Measurements from ENCODE around the gene SEPTIN12. TPM values are rescaled to one million over a fixed set of nuclear protein-coding genes. Genes with fewer than 3 reads are reported as not detected.
A peak's percentile ranks its signal among the peaks of the same experiment; 100 is the strongest.

The SEPTIN12 gene
- total RNA-seq, 6 experiments from 2014 or later = not detected

DNA sequence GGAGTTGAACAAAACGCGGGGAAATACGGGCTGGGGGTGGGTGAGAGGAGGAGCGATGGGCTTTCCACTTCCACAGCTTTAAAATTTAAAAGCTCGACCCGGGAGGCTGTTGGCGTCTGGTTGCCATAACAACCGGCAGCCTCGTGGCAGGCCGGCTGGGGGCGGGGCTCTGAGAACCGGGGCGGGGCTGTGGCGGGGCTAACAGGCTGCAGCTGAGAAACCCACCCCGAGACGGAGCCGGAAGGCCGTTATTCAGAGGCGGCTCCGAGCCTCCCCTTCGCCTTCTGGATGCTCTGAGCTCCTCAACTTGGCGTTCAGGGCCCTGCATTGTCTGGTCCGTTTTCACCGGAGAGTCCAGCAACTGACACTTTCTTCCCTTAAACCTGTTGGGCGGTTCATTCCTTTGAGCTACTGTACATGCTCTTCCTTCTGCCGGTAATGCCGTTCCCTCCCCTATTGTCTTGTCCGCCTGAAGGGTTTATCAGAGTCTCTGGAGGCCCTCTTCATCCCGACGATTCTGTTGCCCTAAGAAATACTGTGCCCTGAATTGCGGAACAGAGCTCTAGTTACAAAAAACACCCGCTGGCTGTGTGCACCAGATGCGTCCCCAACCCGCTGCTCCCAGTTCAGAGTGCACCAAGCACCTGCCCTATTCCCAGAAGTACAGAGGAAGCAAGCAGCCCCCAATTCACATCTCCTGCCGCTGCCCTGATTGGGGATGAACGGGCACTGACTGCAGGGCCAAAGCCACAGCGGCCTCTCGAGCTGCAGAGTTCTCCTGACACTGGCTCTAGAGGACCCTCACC, 53.2 kb downstream of the SEPTIN12 start:
- Mint-ChIP-seq H3K36me3 (ENCODE audit: low read depth) (peaks cover 9% of the 10 kb centered on the region), H3K4me1 (ENCODE audit: low read depth) (peaks cover 14% of the 10 kb centered on the region), H3K27ac (peak overlapping the region; percentile 96), H3K9me3 (no peaks in the 10 kb centered on the region), H3K4me3 (peak overlapping the region; percentile 94), H3K27me3 (ENCODE audit: insufficient read depth) (peaks cover 2% of the 10 kb centered on the region)
- TF ChIP-seq, protein P1, sequence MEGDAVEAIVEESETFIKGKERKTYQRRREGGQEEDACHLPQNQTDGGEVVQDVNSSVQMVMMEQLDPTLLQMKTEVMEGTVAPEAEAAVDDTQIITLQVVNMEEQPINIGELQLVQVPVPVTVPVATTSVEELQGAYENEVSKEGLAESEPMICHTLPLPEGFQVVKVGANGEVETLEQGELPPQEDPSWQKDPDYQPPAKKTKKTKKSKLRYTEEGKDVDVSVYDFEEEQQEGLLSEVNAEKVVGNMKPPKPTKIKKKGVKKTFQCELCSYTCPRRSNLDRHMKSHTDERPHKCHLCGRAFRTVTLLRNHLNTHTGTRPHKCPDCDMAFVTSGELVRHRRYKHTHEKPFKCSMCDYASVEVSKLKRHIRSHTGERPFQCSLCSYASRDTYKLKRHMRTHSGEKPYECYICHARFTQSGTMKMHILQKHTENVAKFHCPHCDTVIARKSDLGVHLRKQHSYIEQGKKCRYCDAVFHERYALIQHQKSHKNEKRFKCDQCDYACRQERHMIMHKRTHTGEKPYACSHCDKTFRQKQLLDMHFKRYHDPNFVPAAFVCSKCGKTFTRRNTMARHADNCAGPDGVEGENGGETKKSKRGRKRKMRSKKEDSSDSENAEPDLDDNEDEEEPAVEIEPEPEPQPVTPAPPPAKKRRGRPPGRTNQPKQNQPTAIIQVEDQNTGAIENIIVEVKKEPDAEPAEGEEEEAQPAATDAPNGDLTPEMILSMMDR (IDR thresholded peaks at IDR 0.05) = no peak
- peak; percentile 68 for DNase-seq

- TF ChIP-seq, protein P1 (IDR thresholded peaks at IDR 0.05) = no peak
- H3K27me3 Mint-ChIP-seq (ENCODE audit: insufficient read depth) = peaks cover 2% of the 10 kb centered on the region
Measured at GRCh38 chr16:4734063-4734729, 53.9 kb downstream of the SEPTIN12 start, which contains the start of the genes ANKS3 and DNAAF8. TSS of gene ANKS3 (minus strand) at chr16:4734271. CDS start at chr16:4730149, 4,122 bp downstream. TSS of gene DNAAF8 (plus strand) at chr16:4734537. CDS start at chr16:4736515, 1,978 bp downstream.

GRCh38 chr16:4733747-4734062, 54.4 kb downstream of the SEPTIN12 start:
- no peaks in the 10 kb centered on the region for H3K9me3 Mint-ChIP-seq
- TF ChIP-seq, protein P1 (IDR thresholded peaks at IDR 0.05) = no peak
- H3K36me3 Mint-ChIP-seq (ENCODE audit: low read depth) = peaks cover 9% of the 10 kb centered on the region
- H3K27ac Mint-ChIP-seq = peak overlapping the region; percentile 51; the same call in 1 of the 2 replicates
- no peak for DNase-seq
- peaks cover 2% of the 10 kb centered on the region for H3K27me3 Mint-ChIP-seq (ENCODE audit: insufficient read depth)
- H3K4me1 Mint-ChIP-seq (ENCODE audit: low read depth) = peaks cover 14% of the 10 kb centered on the region
- peak overlapping the region; percentile 94 for H3K4me3 Mint-ChIP-seq

More at GRCh38 chr16:4734063-4734729, 53.9 kb downstream of the SEPTIN12 start, which contains the start of the genes ANKS3 and DNAAF8:
- peak; percentile 98 for DNase-seq
- peaks cover 14% of the 10 kb centered on the region for H3K4me1 Mint-ChIP-seq (ENCODE audit: low read depth)
- peak within 1 kb of the TSS; percentile 96 for H3K27ac Mint-ChIP-seq
- no peaks in the 10 kb centered on the region for H3K9me3 Mint-ChIP-seq
- H3K36me3 Mint-ChIP-seq (ENCODE audit: low read depth) = peaks cover 9% of the 10 kb centered on the region
- peak within 1 kb of the TSS; percentile 94 for H3K4me3 Mint-ChIP-seq

- DNase-seq = no peak
- H3K27me3 Mint-ChIP-seq (ENCODE audit: insufficient read depth) = peaks cover 2% of the 10 kb centered on the region
- TF ChIP-seq, protein P1 (IDR thresholded peaks at IDR 0.05) = no peak
- no peaks in the 10 kb centered on the region for H3K9me3 Mint-ChIP-seq
- peaks cover 9% of the 10 kb centered on the region for H3K36me3 Mint-ChIP-seq (ENCODE audit: low read depth)
- peak overlapping the region; percentile 49; the same call in 1 of the 2 replicates for H3K27ac Mint-ChIP-seq
- H3K4me1 Mint-ChIP-seq (ENCODE audit: low read depth) = peaks cover 14% of the 10 kb centered on the region
- H3K4me3 Mint-ChIP-seq = peak overlapping the region; percentile 94
Measured at GRCh38 chr16:4733211-4733742, 54.9 kb downstream of the SEPTIN12 start.

DNA sequence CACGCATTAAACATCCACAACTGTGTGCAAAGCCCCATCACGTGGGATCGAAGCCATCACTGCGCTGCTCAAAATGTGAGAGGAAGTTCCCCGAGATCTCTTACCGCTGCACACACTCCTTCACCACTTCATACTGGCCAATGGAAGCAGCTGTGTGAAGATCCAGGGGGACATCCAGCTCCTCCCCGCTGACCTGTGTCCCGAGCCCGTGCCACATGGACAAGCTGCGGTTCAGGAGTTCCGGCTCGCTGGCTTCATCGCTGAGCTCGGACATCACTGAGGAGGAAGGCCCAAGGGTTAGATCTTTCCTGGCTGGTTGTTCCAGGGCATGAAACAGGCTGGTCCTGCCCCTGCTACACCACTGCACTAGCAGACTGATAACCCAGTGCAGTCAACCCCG, 58.3 kb downstream of the SEPTIN12 start:
- no peak overlapping the region for H3K4me3 Mint-ChIP-seq
- no peak overlapping the region for H3K27ac Mint-ChIP-seq
- no peak for DNase-seq
- TF ChIP-seq, protein P1 (IDR thresholded peaks at IDR 0.05) = no peak
- H3K4me1 Mint-ChIP-seq (ENCODE audit: low read depth) = peaks cover 8% of the 10 kb centered on the region
- H3K36me3 Mint-ChIP-seq (ENCODE audit: low read depth) = peaks cover 9% of the 10 kb centered on the region
- H3K9me3 Mint-ChIP-seq = no peaks in the 10 kb centered on the region
- peaks cover 2% of the 10 kb centered on the region for H3K27me3 Mint-ChIP-seq (ENCODE audit: insufficient read depth)
